ENCODE results near the gene OSCP1.

OSCP1 gene

DNA sequence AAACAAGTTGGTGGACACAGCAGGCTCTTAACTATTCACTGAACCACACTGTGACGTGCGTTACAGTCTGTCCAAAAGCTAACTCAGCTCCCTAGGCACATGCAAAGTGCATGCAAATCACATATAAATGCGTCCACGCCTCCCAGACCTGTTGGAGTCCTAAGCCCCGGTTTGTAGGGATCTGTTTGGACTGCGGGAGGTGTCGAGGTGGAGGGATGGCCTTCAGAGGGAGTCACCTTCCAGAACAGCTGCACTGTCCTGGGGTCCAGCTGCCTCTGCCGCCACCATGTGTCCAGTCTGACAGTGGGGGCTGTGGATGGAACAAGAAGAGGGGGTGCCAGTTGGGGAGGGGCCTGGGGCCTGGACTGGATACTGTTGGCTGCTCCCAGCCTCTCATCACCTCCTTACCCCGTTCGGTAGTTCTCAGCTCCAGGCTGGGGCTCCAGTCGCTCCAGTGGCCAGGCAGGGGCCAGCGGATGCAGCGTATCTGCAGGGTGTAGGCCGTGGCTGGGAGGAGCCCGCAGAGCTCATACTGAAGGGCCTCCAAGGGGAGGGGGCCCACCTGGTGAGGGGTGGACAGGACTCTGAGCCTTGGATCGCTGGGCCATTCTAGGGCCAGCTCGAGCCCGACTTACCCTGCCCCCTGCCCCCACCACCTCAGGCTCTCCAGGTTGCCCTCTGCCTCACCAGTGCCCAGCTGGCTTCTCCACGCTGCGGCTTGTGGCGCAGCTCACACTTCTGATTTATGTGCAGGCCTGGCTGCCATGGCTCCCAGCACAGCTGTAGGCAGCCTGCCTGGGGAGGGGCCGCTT lies 21.8 kb upstream of the OSCP1 start:
- DNase-seq: no peak

DNA sequence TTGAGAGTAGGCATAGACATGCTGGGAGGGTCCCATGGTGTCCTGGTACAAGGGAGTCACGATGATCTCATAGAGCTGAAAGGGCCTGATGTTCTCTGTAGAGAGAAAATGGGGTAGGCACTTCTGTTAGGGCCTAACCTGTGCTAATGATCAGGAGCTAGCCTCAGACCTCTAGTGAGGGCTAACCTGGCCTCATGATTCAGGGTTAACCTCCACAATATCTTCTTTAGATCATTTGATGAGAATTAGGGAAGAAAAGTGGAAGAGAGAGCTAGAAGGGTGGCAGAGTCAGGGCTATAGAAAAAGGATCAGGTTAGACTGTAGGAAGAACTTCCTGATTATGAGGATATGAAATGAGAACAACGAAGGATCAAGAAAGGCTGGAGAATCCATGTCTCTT lies 18.9 kb upstream of the OSCP1 start:
- DNase-seq: no peak

DNA sequence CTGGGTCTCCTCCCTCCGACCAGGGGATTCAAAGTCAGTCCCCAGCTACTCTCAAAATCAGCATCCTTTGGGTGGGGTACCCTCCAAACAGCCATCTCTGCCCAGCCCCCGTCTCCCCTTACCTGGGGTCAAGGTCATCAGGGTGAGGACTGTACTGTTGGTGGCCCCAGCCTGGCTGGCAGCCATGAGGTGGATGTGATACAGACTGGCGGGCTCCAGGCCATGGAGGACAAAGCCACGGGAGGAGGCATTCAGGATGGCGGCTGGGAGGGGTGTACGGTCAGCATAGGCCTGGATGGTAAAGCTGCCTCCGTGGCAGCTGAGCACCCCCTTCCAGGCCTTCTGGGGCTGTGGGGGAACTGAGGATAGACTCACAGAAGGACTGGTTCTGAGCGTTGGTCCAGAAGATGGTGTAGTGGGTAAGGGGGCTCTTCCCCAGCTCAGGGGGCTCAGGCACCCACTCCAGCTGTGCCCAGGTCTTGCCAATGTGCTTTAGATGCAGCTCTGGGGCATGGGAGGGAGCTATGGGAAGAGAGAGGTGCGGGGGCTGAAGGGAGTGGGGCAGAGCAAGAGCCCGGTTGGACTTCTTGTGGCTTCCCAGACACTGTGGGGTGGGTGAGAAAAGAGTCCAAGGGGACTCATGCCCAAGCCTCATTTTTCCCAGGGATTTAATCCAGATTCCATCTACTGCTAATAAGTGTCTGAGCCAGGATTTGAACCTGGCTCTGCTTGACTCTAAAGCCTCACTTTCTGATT lies 17.6 kb upstream of the OSCP1 start:
- no peak for DNase-seq

DNA sequence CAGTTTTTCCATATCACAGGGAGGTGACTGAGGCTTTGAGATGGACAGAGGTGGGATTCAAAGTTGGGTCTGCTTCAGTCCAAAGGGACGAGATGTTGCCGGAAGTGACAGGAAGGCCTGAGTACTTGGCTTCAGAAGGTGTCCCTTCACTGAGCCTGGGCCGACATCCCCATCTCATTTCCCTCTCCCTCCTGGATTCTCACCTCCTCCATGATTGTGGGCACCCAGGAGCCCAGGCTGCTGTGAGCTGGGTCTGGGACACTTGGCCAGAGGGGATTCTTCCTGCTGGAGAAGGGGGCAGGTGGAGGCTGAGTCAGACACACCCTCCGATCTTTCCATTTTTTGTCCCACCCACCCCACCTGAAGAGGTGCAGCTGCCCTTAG lies 16.8 kb upstream of the OSCP1 start:
- DNase-seq: no peak

DNA sequence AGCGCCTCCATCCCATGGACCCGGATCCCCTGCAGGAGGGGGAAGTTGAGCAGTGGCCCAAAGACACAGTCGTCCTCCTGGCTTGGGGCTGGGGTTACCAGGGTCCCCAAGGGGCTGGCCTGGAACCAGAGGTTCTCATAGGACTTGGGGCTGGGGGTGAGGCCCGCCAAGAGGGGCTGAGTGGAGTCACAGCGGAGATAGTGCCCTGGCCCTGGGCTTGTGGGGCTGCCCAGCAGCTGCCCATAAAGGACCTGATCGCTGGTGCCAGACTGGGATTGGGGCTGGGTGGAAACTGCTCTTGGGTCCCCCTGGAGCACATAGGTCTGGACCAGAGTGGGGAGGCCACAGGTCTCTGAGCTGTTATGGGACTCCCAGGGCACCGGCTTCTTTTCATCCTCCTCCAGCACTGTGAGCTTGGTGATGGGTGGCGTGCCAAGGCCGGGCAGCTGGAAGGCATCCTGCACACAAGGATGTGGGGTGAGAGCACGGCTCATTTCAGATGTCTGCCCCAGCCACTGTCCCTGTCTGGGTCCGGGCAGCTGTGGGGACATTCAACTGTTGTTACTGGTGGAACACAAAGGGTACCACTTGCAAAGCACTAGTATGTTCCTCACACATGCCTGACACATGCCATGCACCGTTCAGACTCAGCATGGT lies 16.2 kb upstream of the OSCP1 start:
- DNase-seq: no peak

DNA sequence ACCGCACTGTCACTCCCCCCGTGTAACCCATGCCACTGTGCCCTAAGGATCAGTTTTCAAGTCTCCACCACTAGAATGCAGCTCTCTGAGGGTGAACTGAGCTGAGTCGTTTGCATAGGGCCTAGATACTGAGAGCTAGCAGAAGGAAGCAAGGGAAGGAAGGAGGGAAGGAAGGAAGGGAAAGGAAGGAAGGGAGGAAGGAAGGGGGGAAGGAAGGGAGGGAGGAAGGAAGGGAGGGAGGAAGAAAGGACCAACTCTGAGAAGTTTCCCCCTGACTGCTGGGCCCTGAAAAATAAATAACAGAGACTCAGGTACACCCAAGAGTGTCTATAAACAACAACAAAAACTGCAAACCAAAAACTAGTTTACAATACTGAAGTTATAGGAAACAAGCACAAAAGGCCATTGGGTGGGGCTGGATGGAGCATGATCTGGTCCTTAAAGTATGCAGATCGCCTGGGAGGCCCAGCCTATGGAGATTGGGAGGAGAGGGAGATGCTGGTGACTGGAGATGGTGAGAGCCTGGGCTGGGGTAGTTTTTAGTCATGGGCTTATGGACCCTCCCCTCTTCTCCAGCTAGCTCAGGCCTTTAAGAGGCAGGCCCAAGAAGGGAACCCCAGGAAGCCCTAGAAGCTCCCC lies 15.6 kb upstream of the OSCP1 start:
- no peak for DNase-seq

DNA sequence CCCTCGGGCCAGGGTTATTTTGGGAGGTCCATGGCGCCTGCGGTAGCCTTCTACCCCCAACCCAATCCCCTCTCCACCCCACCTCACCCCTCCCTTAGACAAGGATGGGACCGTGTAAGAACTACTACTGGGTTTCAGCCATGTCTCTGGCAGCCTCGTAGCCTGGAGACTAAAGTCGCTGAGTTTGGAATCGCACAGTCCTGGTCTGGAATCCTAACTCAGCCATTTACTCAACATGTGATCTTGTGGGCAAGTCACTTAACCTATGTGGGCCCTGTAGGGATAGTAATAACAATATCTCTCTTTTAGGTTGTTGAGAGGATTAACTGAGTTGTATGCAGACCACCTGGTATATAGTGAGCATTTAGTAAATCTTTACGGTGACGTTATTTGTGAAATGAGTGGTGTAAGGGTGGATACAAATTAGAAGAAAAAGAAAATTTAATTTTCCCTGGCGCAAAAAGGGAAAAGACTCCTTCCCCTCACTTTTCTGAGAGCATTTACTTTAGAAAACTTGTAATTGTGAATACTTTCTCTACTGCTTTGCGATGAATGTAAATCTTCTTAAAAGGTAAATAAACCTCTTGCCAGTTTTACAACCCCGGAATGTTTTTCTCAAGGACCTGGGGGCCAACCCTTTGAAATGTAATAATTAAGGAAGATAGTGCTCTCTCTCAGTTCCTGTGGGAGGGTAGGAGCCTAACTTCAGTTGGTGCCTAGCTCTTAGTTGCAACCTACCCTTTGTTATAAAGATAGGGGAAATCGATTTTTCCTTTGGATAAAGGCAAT lies 14.5 kb upstream of the OSCP1 start:
- DNase-seq: no peak

DNA sequence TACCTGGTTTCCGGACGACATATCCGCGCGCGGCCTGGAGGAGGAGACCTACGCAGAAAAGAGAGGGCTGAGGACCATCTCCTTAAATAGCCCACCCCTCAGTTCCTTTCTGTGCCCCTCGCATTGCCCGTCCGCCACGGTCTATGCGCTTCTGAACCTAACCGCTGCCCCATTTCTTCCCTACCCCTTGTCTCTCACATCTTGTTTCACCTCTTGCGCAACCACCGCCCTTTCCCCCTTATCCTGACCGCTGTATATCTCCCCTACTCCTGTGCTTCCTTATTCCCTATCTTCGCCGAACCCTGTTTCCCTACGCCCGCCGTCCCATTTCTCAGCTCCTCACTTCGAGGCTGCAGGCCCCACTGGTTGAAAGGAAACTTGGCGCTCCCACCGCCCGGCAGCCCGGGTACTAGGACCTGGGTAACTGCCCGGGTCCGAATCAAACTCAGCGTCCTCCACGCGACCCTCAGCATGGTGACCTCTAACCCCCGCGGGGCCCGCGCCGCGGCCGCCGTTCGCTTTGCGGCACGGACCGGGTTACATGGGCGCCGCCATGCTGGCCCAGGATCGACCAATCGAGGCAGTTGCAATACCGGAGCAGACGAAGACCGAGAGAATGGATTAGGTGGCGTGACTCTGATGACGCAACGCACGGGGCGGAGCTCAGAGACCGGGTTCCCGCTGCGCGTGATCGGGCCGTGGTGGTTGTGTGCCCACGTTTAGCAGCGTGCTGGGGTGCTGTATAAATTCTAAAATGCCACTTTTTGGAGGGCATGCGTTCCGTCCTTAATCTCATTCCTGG lies 13.8 kb upstream of the OSCP1 start, which contains the start of gene MRPS15:
Gene MRPS15 (minus strand): TSS at position 582 of the 802 bp plus-strand sequence. CDS start 109 bp downstream, at position 473.
- DNase-seq: peak; percentile 91 to 92

DNA sequence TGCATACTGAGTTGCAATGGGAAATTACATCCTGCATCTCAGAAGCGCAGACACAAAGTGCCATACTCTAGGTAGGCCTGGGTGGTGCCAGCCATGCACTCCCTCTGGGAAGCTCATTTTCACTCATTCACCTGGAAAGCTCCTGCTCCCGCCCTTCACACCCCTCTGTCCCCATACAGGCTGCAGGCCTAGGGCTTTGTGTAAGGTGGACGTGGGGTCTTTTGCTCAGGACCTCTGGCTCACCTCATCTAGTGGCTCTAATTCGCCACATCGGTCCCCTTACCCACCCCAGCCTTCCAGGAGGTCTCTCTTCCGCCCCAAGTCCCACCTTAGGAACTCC lies 13.2 kb upstream of the OSCP1 start:
- DNase-seq: no peak

DNA sequence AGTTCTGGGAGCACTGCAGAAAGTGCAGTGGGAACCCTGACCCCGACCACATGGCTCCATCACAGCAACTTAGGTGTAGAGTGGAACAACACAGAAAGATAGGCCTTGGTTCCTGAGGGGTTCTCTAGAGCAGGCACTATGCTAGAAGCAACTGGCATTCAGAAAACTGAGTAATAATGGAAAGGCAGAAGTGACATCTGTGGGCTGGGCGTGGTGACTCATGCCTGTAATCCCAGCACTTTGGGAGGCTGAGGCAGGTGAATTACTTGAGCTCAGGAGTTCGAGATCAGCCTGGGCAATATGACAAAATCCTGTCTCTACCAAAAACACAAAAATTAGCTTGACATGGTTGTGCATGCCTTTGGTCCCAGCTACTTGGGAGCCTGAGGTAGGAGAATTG lies 8.7 kb upstream of the OSCP1 start:
- peak in 1 of 2 donors; percentile 6 for DNase-seq

DNA sequence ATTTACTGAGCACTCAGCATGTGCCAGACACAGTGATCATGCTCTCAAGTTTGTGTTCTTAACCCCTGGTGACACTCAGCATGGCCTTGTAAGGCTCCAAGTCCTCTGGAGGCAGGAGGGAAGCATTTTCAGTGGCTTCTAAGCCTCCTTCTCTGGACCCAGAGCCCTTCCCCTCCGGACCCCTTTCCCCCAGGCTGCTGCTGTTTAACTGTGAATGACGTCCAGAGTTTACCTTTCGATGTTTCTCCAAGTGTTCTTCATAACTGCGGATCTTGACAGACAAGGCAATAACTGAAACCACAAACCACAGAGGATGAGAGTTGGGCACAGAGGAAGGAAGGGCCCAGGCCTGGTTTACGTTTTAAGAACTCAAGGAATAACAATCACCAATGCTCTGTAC lies 7.4 kb upstream of the OSCP1 start:
- DNase-seq: peak in 1 of 2 donors; percentile 41

DNA sequence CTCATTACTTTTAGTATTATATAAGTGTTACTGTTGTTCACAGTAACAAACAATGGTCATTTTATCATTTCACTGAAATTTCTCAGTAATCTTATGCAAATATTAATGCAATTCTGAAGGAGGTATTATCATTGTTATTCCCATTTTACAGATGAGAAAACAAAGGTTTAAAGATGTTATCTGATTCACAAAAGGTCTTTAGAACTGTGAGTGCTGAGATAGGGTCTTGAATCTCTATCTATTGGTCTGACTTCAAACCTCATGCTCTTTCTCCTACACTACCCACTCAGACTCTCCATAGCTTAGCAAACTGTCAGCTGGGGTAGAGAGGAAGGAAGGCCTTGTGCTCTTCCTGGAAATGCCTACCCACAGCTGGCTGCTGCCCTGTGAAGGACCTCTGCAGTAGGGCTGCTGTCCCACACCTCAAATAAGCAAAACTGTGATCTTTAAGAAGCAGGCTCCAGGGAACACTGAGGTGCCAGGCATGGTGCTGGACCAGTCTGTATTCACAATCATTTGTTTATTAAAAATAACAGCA lies 6.2 kb upstream of the OSCP1 start:
- no peak for DNase-seq

DNA sequence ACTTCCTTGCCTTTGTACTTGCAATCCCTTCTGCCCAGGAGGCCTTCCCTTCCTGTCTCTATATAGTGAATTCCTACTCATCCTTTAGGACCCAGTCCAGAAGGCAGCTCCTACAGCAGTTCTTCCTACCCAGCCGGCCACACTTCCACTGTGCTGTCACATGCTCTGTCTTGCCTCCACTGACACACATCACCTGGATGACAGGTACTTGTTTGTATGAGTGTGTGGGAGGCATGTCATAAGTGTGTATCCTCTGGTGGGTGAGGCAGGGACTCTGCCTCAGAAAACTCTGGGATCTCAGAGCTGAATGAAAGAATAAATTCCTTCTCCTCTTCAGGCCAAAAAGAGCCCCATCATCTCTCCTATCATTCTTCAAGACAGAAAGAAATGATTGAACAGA lies 5.1 kb upstream of the OSCP1 start:
- no peak for DNase-seq

DNA sequence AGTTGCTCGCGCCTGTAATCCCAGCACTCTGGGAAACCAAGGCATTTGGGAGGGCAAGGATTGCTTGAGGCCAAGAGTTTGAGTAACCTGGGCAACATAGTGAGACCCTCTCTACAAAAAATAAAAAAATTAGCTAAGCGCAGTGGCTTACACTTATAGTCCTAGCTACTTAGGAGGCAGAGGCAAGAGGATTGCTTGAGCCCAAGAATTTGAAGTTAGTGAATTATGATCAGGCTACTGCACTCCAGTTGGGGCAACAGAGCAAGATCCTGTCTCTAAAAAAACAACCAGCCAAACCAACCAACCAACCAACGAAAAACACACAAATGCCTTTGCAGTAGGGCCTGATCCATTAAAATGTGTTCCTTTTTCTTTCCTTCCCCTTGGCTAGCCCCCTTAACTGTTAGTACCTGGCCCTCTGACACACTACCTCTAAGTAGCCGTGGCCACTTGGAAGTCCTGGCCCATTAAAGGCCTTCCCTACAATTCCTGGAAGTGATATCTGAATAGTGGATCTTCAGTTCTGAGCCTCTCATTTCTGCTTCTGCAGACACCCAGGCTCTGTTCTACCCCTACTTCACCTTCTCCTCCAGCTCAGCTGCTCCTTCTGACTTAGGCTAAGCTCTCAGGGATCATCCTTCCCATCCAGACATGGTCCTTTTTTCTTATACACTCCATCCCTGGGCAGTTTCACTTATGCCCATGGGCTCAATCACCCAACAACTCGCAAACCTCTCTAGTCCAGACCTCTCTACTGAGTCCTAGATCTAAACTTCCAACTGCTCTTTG lies 3.5 kb upstream of the OSCP1 start:
- no peak for DNase-seq

DNA sequence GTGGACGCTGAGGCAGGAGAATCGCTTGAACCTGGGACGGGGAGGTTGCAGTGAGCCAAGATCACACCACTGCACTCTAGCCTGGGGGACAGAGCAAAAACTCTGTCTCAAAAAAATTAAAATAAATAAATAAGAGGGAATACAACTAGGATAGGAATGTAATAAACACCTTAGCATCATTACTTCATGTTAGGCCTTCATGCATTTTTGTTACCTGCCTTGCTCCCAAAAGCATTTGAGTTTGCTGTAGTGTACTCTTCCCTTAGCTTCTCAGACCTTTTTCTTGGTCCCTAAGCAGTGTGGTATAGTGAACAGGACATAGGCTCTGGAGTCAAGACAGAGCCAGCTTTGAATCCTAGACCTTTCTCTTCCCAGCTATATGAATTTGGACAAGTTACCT lies 2.8 kb upstream of the OSCP1 start:
- DNase-seq: no peak

DNA sequence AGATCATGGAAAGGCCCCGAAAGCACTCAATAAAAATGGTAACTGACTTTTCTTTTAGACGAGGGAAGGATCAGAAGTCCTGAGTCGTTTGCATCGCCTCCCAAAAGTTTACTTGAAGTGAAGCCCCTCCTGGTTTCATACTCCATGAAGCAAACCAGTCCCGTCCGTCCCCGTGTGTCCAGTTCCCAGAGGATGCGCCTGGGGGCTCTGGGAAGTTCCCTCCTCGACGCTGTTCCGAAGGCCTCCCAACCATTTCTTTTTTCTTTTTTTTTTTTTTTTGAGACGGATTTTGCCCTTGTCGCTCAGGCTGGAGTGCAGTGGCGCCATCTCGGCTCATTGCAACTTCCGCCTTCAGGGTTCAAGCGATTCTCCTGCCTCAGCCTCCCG lies 661 bp upstream of the OSCP1 start:
- no peak for DNase-seq

DNA sequence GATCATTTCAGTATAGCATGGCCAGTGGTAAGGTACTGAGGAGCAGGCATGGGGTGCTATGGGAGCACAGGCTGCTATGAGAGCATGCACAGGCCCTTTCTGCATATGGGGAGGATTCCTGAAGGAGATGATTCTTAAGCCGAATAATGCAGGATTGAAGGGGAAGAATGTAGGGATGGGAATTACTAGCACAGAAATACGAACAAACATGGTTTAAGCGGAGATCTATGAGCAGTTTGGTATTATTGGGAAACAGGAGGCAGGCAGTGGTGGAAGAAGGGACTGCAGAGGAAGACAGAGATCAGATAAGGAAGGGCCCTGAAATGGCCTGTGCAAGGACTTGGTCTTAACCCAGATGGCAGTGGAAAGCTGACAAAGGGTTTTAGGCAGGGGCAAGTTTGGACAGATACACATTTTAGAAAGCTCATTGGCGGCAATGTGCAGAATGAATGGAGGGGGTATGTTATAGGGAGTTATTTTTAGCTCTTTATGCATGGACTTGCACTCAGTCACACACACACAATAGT lies 1.7 kb downstream of the OSCP1 start:
- DNase-seq: no peak

DNA sequence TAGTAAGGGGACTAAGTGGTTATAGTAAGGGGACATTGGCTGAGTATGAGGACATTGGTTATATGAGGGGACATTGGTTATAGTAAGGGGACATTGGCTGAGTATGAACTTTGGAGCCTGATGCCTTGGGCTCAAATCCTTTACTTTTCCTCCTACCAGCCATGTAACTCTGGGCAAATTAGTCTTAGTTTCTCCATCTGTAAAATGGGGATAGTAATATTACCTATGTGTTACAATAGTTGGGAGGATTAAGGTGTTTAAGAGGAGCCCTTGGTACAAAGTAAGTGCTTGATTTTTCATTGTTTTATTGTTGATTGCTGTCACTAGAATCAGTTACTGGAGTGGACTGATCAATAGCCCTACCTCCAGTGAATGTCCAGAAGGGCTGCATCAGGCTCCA lies 2.8 kb downstream of the OSCP1 start:
- DNase-seq: no peak

DNA sequence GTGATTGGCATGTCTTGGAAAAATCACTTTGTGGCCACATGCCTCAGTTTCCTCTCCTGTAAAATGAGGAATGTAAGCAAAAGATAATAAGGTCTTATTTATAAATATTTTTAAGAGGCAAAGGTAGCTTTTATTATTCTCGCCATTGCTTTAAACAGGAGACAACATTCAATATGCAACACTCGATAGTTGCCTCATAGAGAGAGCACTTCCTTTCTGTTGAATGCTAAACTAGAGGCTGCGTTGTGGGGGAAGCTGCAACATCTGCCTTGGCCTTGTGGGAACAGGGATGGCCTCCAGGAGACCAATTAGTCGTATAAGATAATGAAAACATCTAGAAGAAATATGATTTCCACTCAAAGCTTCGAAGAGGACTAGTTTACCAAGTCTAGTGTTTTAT lies 3.5 kb downstream of the OSCP1 start:
- DNase-seq: no peak

DNA sequence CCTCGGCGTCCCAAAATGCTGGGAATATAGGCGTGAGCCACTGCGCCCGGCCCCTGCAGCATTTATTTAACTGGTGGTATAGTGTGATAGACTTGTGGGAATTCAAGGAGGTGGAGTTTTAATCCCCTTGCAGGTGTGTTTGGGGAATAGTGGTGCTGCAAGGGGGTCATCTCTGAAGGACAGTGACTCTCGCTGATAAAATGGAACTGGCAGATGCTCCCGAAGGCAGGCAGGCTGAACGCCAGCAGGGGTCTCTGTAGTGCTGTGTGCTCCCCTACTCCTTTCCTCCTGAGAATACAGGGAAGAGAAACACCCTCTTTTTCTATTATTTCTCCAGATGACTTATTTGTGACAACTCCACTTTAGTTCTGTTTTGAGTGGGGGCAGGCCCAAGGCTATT lies 4.0 kb downstream of the OSCP1 start:
- DNase-seq: peak; percentile 6 to 70

All from bone marrow (tissue), 2 donors.